Fibroblast of villous mesenchyme (primary cell): ENCODE data around the gene MCC. TPM values are rescaled to one million over a fixed set of nuclear protein-coding genes. Genes with fewer than 3 reads are reported as not detected.

Source experiments
- DNase-seq: peaks from one replicate; pipeline ENCODE4 v3.0.0-alpha.2; 2010; ENCODE audit warnings: low read depth
- H3K4me3 ChIP-seq: 2 replicates; pipeline ENCODE4 v1.5.1; 2011; ENCODE audit warnings: low read depth, mild to moderate bottlenecking, low read length
- total RNA-seq: library from RNA; depleted of rRNA; stranded (reverse); fragments of >200 nt; gene quantifications from 2 replicates; pipeline ENCODE4 v1.2.3, GENCODE V29; 2012
- TF ChIP-seq, protein P1 (sequence below): IDR thresholded peaks from 2 replicates; pipeline ENCODE4 v1.5.1; 2012; ENCODE audit warnings: low read depth, mild to moderate bottlenecking, low read length; ENCODE audit not compliant: insufficient read depth

Gene MCC
- total RNA-seq, 1 donor: 37.6 TPM

DNA sequence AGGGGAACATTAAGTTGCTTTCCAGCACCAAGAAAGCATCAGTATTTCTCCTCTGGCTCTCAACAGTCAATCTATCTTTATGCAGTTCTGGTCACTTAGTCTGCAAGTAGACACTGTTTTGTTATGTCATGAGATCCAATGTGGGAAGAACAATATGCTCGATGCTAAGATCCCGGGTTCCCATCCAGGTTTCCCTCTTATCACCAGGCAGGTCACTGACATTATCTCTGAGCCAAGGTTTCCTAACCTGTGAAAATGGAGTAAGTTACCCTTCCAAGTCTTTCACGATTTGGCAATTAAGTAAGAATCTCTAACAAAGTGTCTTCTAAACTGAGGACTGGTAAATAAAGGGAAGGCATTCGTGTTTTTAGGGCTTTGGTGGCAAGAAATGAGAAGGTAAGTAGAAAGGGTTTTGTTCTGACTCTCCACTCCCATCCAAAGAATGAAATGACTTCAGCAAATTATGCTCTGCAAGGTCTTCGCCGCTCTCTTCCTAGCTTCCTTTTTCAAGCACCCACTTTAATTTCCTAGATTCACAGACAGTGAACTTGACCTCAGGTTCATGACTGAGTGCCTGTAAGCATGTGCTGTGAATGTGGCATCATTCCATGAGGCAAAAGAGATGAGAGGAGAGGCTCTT lies 425.3 kb downstream of the MCC start:
- no peak for DNase-seq
- TF ChIP-seq, protein P1, sequence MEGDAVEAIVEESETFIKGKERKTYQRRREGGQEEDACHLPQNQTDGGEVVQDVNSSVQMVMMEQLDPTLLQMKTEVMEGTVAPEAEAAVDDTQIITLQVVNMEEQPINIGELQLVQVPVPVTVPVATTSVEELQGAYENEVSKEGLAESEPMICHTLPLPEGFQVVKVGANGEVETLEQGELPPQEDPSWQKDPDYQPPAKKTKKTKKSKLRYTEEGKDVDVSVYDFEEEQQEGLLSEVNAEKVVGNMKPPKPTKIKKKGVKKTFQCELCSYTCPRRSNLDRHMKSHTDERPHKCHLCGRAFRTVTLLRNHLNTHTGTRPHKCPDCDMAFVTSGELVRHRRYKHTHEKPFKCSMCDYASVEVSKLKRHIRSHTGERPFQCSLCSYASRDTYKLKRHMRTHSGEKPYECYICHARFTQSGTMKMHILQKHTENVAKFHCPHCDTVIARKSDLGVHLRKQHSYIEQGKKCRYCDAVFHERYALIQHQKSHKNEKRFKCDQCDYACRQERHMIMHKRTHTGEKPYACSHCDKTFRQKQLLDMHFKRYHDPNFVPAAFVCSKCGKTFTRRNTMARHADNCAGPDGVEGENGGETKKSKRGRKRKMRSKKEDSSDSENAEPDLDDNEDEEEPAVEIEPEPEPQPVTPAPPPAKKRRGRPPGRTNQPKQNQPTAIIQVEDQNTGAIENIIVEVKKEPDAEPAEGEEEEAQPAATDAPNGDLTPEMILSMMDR: no peak
- H3K4me3 ChIP-seq: no peak overlapping the region

DNA sequence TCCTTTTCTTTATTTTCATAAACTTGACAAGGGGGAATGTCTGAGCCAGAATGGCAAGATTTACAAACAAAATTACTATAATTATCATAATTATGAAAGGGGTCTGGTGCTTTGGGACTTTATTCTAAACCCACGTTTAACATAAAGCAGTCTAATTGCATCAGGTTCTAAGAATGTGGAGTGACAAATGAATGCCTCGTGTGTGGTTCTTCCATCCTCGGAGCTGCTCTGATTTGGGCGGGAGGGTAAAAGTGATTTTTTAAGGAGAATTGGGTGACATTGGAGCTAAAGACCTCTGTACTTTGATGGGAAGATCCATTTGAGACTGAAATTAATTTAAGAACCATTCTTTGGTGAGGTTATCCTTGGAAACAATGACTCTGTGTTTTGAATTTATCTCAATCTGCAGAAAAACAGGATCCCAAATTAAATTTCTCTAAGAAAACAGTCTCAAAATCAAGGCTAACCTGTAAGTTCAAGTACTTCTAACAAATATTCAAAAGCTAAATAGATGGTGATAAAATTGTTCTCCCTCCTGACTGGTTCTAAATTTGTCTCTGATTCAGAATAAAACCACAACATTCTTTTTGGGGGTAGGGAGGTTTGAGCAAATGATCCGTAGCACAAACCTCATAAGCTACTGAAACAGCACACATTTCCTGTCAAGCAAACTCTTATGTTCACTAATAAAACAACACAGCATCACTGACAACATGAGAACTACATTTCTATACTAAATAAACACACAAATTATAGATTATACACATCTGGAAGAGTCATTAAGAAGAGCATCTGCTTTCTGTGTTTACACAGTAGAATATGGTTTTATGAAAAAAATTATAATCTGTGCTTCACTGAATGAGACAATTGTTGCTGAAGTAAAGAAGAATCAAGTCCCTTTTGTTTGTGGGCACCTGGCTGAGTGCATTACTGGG lies 426.1 kb downstream of the MCC start:
- peak; percentile 78 for DNase-seq
- TF ChIP-seq, protein P1: no peak
- no peak overlapping the region for H3K4me3 ChIP-seq

DNA sequence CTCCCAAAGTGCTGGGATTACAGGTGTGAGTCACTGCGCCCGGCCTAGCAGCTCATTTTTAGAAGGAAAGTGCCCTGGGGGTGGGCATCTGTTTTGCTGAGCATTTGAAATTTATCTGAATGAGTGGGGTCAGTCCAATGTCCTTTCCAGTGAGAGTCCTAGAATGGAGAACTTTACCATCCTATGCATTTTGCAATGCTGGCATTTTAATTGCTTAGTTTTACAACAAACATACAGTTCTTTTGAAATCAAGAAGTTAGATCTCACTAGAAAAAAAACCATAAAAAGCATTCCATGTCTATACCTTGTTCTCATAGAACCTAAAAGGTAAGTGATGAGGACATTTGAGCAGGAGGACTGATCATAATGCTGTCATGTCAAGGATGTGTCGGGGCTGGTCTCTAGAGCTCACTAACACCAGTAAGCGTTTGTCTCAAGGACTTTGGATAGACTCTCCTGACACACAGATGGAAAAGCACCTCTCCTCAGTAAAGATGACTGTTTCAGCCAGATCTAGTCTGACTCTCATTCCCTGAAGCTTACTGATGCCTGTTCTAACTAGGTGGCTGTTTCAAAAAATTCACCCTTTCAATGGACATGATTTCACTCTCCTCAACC lies 427.7 kb downstream of the MCC start:
- H3K4me3 ChIP-seq: no peak overlapping the region
- TF ChIP-seq, protein P1: no peak
- no peak for DNase-seq

DNA sequence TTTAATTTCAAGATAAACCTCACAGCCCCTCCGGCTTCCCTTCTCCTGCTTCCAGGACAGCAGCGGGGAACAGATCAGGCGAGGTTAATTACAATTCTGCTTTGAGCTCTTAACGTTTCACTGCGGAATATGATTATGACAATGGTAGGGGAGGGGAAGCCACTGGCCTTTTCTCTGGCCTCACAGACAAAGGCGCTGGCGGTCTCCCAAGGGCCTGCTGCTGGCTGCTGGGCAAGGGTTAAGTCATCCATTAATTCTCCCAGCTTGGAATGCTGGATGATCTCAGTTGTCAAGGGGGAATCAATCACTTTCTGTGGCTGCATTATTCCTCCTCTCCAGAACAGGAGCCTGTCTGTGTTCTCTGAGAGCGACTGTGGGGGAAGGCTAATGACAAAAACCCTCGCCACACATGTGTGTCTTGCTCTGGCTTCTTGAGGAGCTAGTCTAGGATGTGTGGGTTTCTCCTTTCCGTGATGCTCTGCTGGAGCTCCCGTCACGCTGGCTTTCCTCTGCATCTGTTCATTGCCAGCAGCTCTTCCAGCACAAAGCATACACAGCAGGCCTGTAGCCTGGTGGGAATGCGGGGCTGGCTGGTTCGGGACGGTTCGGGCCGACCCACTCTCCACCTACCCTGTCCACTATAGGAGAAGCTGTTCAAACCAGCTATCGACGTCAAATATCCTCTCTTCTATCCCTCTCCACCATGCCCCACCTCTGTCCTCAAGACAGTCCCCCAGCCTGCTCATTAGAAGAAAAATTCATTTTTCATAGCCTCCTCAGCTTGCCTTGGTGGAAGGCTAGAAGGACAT lies 428.8 kb downstream of the MCC start:
- TF ChIP-seq, protein P1: no peak
- peak; percentile 66 for DNase-seq
- no peak overlapping the region for H3K4me3 ChIP-seq

DNA sequence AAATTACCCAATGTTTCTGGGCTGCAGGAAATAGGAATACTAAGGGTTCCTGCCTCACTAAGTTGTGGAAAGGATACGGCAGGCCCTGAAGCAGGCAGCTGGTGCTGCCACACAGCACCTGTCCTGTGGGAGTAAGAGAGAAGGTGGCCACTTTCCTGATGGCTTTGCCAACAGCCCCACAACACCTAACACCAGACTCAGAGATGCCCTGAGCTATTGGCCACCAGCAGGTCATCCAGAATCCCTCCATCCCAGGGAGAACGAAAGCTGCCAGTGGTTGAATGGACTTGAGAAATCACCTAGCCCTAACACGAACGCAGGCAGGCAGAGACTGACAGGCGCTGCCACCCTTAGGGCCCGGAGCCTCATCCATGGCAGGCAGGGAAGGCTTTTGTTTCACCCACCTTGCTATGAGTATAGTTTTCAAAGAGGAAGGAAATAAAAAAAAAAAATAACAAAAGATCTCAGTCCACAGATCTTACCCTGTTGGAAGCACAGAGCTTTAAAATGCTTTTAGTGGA lies 429.5 kb downstream of the MCC start:
- TF ChIP-seq, protein P1: no peak
- no peak overlapping the region for H3K4me3 ChIP-seq
- no peak for DNase-seq

DNA sequence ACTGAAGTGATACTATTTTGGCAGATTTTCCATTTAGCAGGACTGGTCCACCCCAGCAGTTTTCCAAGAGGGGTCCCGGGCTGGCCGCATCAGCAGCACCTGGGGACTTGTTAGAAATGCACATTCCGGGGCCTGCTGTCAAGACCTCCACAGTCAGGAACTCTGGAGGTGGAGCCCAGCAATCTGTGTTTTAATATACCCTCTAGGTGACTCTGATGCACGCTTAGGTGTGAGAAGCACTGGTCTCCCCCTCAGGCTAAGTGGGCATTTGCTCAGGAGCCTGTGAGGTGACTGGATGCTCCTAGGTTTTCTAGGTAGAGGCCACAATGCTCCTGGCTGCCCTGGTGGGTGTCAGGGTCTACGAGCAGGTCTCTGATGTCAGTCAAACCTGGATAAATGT lies 430.0 kb downstream of the MCC start:
- TF ChIP-seq, protein P1: no peak
- no peak for DNase-seq
- no peak overlapping the region for H3K4me3 ChIP-seq
